ENCODE data around the gene RIMBP3B. TPM values are rescaled to one million over a fixed set of nuclear protein-coding genes. Genes with fewer than 3 reads are reported as not detected.
"Not testable (repeated sequence)": the region's sequence is repeated elsewhere in the genome, so short reads cannot be mapped to it uniquely, and the experiment has no call there.

RIMBP3B gene
- polyA plus RNA-seq (2011; rRNA removed) (0.01 TPM in 1 of 2 replicates, not detected in the other), polyA minus RNA-seq (2011; rRNA and poly(A)+ RNA removed) (0.28 and 0.36 TPM in 2 replicates)

GRCh38 chr22:21383701-21384467 is at the start of gene RIMBP3B:
Gene RIMBP3B, plus strand, starts transcription at chr22:21383751. Its CDS starts 108 bp downstream, at chr22:21383859.
- CTCF ChIA-PET; H3K27me3 ChIP-seq (ENCODE audit: control insufficient read depth, insufficient read depth, low read length); H3K4me3 ChIP-seq (ENCODE audit: low read depth, low read length); DNase-seq (ENCODE audit: low read depth); H3K36me3 ChIP-seq (ENCODE audit: control insufficient read depth, insufficient read depth, low read length); POLR2A ChIA-PET: not testable (repeated sequence)

- DNase-seq (ENCODE audit: low read depth); H3K36me3 ChIP-seq (ENCODE audit: control insufficient read depth, insufficient read depth, low read length); H3K4me3 ChIP-seq (ENCODE audit: low read depth, low read length); H3K27me3 ChIP-seq (ENCODE audit: control insufficient read depth, insufficient read depth, low read length); CTCF ChIA-PET; POLR2A ChIA-PET: not testable (repeated sequence)
Observed at GRCh38 chr22:21357527-21357926, 26.0 kb upstream of the RIMBP3B start.

GRCh38 chr22:21360525-21360924 is 23.0 kb upstream of the RIMBP3B start:
- H3K4me3 ChIP-seq (ENCODE audit: low read depth, low read length); DNase-seq (ENCODE audit: low read depth); CTCF ChIA-PET; H3K27me3 ChIP-seq (ENCODE audit: control insufficient read depth, insufficient read depth, low read length); H3K36me3 ChIP-seq (ENCODE audit: control insufficient read depth, insufficient read depth, low read length); POLR2A ChIA-PET: not testable (repeated sequence)

GRCh38 chr22:21362473-21362872 is 21.1 kb upstream of the RIMBP3B start:
- CTCF ChIA-PET; POLR2A ChIA-PET; H3K4me3 ChIP-seq (ENCODE audit: low read depth, low read length); H3K27me3 ChIP-seq (ENCODE audit: control insufficient read depth, insufficient read depth, low read length); DNase-seq (ENCODE audit: low read depth); H3K36me3 ChIP-seq (ENCODE audit: control insufficient read depth, insufficient read depth, low read length): not testable (repeated sequence)

- CTCF ChIA-PET; DNase-seq (ENCODE audit: low read depth); POLR2A ChIA-PET: not testable (repeated sequence)
Observed at GRCh38 chr22:21363061-21363460, 20.5 kb upstream of the RIMBP3B start.

GRCh38 chr22:21363803-21364202 is 19.7 kb upstream of the RIMBP3B start:
- CTCF ChIA-PET; H3K27me3 ChIP-seq (ENCODE audit: control insufficient read depth, insufficient read depth, low read length); DNase-seq (ENCODE audit: low read depth); POLR2A ChIA-PET; H3K4me3 ChIP-seq (ENCODE audit: low read depth, low read length); H3K36me3 ChIP-seq (ENCODE audit: control insufficient read depth, insufficient read depth, low read length): not testable (repeated sequence)

More at GRCh38 chr22:21363061-21363460, 20.5 kb upstream of the RIMBP3B start:
- H3K27me3 ChIP-seq (ENCODE audit: control insufficient read depth, insufficient read depth, low read length); H3K36me3 ChIP-seq (ENCODE audit: control insufficient read depth, insufficient read depth, low read length); H3K4me3 ChIP-seq (ENCODE audit: low read depth, low read length): not testable (repeated sequence)

- POLR2A ChIA-PET; H3K4me3 ChIP-seq (ENCODE audit: low read depth, low read length); H3K27me3 ChIP-seq (ENCODE audit: control insufficient read depth, insufficient read depth, low read length); CTCF ChIA-PET; DNase-seq (ENCODE audit: low read depth); H3K36me3 ChIP-seq (ENCODE audit: control insufficient read depth, insufficient read depth, low read length): not testable (repeated sequence)
Observed at GRCh38 chr22:21364362-21364761, 19.2 kb upstream of the RIMBP3B start.

GRCh38 chr22:21365337-21365736 is 18.2 kb upstream of the RIMBP3B start:
- DNase-seq (ENCODE audit: low read depth); H3K4me3 ChIP-seq (ENCODE audit: low read depth, low read length); H3K27me3 ChIP-seq (ENCODE audit: control insufficient read depth, insufficient read depth, low read length); POLR2A ChIA-PET; CTCF ChIA-PET; H3K36me3 ChIP-seq (ENCODE audit: control insufficient read depth, insufficient read depth, low read length): not testable (repeated sequence)

GRCh38 chr22:21368603-21369310 is 14.8 kb upstream of the RIMBP3B start:
- DNase-seq (ENCODE audit: low read depth); POLR2A ChIA-PET; H3K27me3 ChIP-seq (ENCODE audit: control insufficient read depth, insufficient read depth, low read length); H3K4me3 ChIP-seq (ENCODE audit: low read depth, low read length); H3K36me3 ChIP-seq (ENCODE audit: control insufficient read depth, insufficient read depth, low read length); CTCF ChIA-PET: not testable (repeated sequence)

GRCh38 chr22:21375880-21376279 is 7.7 kb upstream of the RIMBP3B start:
- H3K4me3 ChIP-seq (ENCODE audit: low read depth, low read length); POLR2A ChIA-PET; CTCF ChIA-PET; DNase-seq (ENCODE audit: low read depth); H3K36me3 ChIP-seq (ENCODE audit: control insufficient read depth, insufficient read depth, low read length); H3K27me3 ChIP-seq (ENCODE audit: control insufficient read depth, insufficient read depth, low read length): not testable (repeated sequence)

- H3K27me3 ChIP-seq (ENCODE audit: control insufficient read depth, insufficient read depth, low read length); H3K4me3 ChIP-seq (ENCODE audit: low read depth, low read length); POLR2A ChIA-PET; CTCF ChIA-PET; DNase-seq (ENCODE audit: low read depth); H3K36me3 ChIP-seq (ENCODE audit: control insufficient read depth, insufficient read depth, low read length): not testable (repeated sequence)
Observed at GRCh38 chr22:21384468-21385357, 1.2 kb downstream of the RIMBP3B start.

GRCh38 chr22:21389480-21389879 is 5.9 kb downstream of the RIMBP3B start:
- DNase-seq (ENCODE audit: low read depth); H3K27me3 ChIP-seq (ENCODE audit: control insufficient read depth, insufficient read depth, low read length); POLR2A ChIA-PET; CTCF ChIA-PET; H3K4me3 ChIP-seq (ENCODE audit: low read depth, low read length); H3K36me3 ChIP-seq (ENCODE audit: control insufficient read depth, insufficient read depth, low read length): not testable (repeated sequence)

Measured in BJ (cell line).